ENCODE measurements around the gene ITM2B.
"Not testable (repeated sequence)": the region's sequence is repeated elsewhere in the genome, so short reads cannot be mapped to it uniquely, and the experiment has no call there.

Gene ITM2B

GRCh38 chr13:48230541-48230940 lies 2.5 kb upstream of the ITM2B start:
- DNase-seq, result no peak

- no peak for DNase-seq
Measured at GRCh38 chr13:48231080-48231479, 1.9 kb upstream of the ITM2B start.

- no peak for DNase-seq
Measured at GRCh38 chr13:48231933-48232332, 1.1 kb upstream of the ITM2B start.

- DNase-seq, result no peak
Measured at GRCh38 chr13:48232420-48233045, 473 bp upstream of the ITM2B start.

GRCh38 chr13:48233889-48234488 lies 983 bp downstream of the ITM2B start:
- no peak for DNase-seq

- no peak for DNase-seq
Measured at GRCh38 chr13:48234566-48235340, 1.7 kb downstream of the ITM2B start.

GRCh38 chr13:48235341-48236135 lies 2.5 kb downstream of the ITM2B start:
- no peak for DNase-seq

GRCh38 chr13:48236528-48237353 lies 3.7 kb downstream of the ITM2B start:
- DNase-seq, result no peak

GRCh38 chr13:48239369-48239768 lies 6.4 kb downstream of the ITM2B start:
- not testable (repeated sequence) for DNase-seq

GRCh38 chr13:48241651-48242050 lies 8.6 kb downstream of the ITM2B start:
- DNase-seq, result no peak

GRCh38 chr13:48242677-48243076 lies 9.7 kb downstream of the ITM2B start:
- no peak for DNase-seq

GRCh38 chr13:48244159-48244558 lies 11.2 kb downstream of the ITM2B start:
- no peak for DNase-seq

- DNase-seq, result no peak
Measured at GRCh38 chr13:48246102-48246501, 13.1 kb downstream of the ITM2B start.

GRCh38 chr13:48249018-48249417 lies 16.0 kb downstream of the ITM2B start:
- DNase-seq, result no peak

GRCh38 chr13:48251611-48252081 lies 18.6 kb downstream of the ITM2B start:
- no peak for DNase-seq

GRCh38 chr13:48252176-48252575 lies 19.2 kb downstream of the ITM2B start:
- no peak for DNase-seq

GRCh38 chr13:48253849-48254248 lies 20.8 kb downstream of the ITM2B start:
- DNase-seq, result no peak

GRCh38 chr13:48255090-48255489 lies 22.1 kb downstream of the ITM2B start:
- no peak for DNase-seq

- no peak for DNase-seq
Measured at GRCh38 chr13:48255954-48256353, 22.9 kb downstream of the ITM2B start.

- no peak for DNase-seq
Measured at GRCh38 chr13:48258002-48258401, 25.0 kb downstream of the ITM2B start.

GRCh38 chr13:48258430-48258829 lies 25.4 kb downstream of the ITM2B start:
- DNase-seq, result no peak

GRCh38 chr13:48260970-48261369 lies 28.0 kb downstream of the ITM2B start:
- DNase-seq, result no peak
